NCI-H187 treated with DMSO at 0.1 percent for 48 hours (cell line): ENCODE measurements around the gene ATP2B2.

ENCODE experiments used
- DNase-seq: peaks from one replicate; lab custom pipeline; 2025; lab: John Stamatoyannopoulos, UW

ATP2B2 gene

DNA sequence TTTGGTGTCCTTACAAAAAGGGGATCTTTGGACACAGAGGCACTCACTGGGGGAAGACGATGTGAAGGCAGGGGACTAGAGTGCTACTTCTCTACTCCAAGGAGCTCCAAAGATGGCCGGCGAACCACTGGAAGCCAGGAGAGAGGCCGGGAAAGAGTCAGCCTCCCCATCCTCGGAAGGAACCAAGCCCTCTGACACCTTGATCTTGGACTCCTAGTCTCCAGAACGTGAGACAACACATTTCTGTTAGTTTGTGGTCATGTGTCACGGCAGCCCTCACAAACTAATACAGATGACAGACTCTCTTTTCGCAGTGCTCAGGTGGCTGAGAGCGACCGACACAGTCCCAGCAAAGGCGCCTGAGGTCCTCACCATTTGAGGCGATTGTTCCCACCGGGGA is 24.4 kb upstream of the ATP2B2 start:
- DNase-seq, result no peak

DNA sequence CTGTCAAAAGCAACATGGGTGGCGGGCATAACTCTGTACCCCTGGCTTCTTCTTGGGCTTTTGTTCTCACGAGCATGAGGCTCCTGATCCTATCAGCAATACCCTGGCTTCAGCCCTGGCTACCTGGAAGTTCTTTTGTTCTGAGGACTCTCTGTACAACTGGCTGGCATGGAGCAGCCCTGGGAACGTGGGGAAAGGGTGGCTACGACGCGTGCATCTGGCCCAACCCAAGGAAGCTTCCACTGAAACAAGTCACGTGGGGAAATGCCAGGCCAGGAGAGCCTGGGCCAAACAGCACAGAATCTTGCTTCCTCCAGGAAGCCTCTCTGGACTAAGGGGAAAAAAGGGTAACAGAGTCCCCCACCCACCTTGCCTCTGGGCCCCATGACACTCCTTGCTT is 22.7 kb upstream of the ATP2B2 start:
- no peak for DNase-seq

DNA sequence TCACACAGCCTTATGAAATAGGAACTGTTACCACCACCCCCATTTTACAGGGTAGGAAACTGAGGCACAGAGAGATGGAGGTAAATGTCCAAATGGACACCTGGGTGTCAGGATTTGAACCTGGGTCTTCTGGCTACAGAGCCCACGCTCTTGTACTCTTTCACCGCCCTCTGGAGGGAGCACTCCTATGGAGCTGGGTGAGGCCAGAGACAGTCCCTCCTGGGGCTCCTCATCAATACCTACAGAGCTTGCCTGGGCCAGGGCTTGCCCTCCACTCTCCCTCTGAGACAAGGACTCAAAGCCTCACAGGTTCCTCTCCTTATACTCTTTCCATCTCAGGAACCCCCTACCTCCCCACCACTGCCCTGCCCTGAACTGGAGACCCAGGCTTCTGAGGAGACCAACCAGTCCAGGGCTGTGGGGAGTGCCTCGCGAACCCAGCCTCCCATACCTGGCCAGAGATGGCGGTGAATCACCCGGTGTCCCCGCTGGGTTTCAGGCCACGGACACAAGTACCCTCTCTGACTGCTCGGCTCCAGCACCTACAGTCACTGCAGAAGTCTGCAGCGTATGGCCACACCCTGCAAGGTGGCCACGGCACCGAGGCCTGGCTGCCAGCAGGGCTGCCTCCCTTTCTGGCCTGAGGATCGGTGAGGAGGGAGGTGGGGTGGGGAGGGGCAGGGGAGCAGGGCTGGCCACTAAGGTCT is 22.1 kb upstream of the ATP2B2 start:
- no peak for DNase-seq

DNA sequence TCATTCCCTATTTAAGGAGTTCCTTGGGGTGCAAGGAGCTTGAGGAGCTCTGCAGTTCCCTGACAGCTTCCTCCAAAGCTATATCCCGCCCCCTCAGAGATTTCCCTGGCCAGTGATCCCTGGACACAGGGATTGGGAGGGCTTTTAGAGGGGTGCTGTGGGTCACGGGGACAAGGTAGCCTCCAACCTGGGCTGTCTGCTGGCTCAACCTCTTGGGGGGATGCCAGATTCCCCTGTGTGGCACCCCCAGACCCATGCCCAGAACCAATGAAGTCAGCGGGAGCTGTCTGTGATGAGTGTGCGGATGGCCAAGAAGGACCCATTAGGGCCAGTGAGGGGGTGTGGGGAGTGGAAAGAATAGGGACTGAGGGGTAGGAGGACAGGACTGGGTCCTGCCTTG is 21.0 kb upstream of the ATP2B2 start:
- no peak for DNase-seq

DNA sequence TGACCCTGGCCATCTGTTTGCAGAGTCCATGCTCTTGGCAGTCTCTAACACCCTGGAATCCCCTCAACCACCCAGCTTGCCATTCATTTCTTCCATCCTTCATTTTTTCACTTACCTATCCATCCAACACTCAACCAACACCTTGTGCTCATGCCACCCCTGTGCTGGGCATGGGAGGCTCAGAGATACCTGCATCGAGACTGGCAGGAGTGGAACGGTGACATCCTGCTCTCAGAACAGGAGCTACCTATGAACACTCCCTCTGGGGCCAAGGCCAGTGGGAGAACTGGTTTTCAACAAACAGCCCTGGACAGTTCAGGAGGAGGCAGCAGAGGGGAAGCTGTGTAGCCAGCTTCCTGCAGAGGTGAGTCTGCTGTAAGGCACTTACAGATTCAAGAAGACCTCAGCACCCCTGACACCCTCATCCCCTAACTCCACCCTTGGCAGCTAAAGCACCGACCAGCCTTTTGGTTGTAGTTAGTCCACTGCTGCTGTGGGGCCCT is 19.5 kb upstream of the ATP2B2 start:
- DNase-seq, result no peak

DNA sequence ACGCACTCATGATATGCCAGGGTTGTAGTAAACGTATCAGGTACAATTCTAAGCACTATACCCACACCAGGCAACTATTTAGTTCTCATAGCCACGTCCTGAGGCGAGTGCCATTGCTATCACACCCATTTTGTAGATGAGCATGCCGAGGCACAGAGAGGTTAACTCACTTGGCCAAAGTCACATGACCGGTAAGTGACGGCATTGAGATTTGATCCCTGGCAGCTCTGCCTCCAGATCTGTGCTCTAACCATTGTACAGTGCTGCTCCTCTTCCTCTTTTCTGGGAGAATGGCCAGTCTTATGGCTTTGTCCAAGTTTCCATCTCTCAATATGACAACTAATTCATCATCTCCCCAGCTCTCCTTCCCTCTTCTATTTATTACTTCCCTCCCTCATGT is 18.9 kb upstream of the ATP2B2 start:
- DNase-seq, result no peak

DNA sequence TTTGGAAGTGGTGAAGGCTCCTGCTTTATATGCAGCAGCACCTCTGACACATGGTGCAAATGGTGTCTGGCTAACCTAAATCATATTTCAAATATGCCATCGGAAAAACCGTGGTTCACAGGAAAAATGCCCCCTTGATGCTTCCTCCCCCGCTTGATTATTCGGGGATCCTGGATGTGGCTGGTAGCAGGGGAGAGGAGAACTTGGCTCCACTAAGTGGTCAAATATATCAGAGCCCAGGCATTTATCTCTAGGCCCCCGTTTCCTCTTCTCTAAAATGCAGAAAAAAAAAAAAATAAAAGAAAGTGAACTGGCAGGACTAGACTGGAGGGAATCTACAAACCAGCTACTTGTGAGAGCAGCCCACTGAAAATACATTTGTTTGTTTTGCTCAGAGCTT is 18.2 kb upstream of the ATP2B2 start:
- DNase-seq, result no peak

DNA sequence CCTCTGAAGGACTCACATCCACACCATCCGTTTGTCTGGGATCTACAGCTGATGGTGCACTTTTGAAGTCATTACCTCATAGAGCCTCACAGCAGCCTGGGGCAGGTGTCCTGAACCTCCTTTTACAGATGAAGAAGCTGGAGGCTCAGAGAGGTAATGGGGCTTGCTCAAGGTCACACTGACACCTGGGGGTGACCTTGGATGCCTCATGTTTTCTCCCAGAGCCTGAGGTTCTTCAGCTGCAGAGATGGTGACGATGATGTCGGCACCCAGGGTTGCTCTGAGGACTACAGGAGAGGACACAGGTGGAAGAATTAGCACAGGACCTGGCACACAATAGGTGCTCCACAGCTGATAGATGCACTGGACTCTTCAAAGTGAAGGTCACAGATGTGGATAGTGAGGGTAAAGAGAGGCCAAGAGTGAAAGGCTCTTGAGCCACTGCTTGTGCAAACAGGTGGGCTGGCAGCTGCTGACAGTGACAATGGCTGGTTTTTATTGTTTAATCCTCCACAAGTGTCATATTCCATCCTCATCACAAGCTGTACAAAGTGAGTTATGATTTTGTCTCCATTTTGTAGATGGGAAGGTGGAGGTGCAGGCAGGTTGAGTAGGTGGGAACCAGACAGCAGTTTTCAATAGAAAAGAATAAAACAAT is 17.4 kb upstream of the ATP2B2 start:
- no peak for DNase-seq

DNA sequence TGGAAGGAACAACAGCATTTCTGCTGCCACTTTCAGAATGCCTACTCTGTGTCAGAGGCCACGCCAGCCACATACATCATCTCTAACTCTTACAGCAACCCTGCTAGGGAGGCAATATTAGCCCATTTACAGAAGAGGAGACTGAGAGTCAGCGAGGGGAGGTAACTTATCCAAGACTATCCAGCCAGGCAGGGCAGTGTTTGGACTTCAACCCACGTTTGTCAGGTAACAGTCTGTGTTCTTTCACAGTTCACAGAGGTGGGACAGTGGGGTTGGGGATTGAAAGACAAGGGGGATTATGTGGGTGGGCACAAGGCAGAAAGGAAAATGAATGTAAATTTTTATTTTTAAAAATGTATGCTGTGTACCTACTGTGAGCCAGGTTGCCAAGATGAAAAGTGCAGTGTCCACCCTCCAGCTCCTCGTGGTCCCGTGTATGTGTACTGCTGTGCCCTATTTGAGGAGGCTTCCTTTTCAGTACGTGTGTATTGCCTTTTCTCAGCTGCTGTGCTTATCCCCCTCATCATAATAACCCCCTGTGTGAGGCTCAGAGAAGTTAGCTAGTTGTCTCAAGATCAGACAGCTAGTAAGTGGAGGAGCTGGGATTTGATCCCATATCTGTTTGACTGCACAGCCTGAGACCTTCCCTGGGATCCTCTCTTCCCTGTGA is 16.5 kb upstream of the ATP2B2 start:
- no peak for DNase-seq

DNA sequence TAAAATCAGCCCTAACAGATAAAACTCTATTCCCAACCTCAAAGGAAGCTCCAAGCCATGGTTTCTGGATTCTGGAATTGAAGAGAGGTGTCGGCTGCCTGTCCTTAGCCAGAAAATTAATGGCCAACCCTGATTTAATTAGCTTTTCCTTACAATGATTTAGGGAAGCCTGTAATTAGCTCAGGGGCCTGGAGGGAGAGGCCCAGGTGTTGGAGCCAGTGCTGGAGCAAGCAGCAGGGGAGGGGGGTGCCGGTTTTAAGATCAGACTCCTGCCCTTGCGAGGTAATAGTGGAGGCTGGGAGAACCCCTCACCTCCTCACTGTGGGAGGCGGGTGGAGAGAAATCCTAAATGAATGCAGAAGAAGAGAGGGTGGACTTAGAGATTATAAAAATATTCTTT is 14.7 kb upstream of the ATP2B2 start:
- DNase-seq, result no peak

DNA sequence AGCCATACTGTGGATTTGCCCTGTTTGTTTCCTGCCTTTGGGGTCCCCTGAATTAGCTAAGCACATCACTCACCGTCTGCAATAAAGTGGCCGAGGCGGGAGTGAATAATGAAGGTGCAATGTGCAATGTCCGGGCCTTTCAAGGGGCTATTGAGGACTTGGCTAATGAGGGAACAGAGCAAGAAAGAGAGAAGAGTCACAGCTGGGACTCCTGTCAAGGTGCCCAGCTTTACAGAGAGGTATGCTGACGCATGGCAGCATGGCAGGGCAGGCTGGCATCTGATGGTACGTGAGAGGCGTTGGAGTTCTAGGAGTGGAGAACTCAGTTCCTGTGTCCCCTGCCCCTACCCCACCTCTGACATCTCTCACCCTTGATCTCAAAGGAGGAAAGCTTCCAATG is 13.8 kb upstream of the ATP2B2 start:
- DNase-seq, result no peak

DNA sequence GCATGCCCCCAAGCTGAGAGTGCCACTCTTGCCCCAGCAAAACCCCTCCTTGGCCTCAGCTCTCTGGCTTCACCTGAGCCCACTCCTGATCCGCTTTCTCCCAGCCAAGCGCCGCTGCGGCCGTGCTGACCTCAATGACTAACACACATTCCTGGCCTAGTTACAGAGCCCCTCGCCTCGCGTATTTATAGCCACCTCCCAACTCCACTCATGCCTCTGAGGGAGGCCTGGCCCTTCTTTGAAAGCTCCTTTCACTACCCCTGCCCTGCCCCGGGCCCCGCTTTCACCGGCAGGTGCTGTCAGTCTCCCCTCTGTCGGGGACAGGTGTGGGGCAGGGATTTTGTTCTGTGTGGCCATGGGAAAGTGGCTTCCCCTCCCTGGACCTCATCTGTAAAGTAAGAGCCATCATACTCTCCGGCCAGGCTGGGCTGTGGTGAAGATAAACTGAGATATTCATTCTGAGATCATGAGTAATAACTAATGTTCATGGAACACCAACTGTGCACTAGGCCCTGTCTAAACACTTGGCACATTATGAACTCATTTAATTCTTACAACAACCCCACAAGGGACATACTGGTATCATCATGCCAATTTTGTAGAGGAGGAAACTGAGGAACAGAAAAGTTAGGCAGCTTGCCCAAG is 13.2 kb upstream of the ATP2B2 start:
- DNase-seq, result no peak

DNA sequence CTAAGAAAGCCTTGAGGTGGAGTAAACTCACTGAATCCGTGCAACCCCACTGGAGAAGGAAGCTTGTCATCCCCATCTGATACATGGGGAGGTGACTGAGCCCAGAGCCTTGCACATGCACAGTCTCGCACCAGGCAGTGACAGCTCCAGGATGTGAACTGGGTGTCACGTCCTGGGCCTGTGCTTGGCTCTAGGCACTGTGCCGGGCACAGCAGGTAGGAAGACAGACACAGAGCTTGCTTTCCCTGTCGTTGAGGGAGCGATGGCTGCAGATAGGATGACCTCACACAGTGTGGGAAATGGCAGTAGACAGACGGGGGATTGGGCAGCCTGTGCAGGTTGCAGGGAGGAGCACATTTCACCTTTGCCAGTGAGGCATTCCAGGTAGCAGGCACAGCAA is 12.2 kb upstream of the ATP2B2 start:
- DNase-seq, result no peak

DNA sequence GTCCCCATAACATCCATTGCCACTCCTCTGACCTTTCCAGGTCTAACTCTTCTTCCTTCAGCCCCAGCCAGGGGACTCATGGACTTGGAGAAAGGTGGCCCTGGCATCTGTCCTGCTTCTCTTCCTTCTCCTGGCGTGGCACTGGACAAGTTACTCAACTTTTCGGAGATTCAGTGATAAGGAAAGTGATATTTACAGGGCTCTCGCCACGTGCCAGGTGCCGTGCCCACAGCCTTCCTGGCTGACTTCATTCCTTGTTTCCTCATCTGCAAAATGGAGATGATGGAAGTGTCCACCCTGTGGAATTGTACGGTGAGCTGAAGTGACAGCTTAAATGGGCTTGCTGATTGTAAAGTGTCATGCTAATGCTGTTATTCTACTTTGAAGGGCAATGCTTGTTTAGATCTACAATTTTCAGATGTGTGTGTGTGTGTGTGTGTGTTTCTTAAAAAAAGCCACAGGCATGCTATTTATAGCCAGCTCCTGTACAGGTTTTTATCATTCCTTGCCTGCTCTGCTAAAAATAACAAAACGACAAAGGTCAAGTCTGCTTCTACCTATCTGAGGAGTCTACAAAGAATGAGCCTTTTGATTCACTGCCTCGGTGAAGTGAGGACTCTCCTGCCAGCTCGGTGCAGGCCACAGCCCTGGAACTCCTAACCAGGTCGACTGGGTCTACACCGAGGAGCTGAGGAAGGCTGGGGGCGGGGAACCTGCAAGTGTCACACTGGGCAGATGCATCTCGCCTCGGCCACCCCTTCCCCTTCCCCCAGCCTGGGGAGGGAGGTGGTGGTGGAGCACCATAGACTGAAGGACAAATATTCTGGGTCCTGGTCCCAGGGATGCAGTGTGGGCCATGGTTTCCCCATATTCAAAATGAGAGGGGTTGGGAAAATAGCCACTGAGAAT is 11.4 kb upstream of the ATP2B2 start:
- no peak for DNase-seq

DNA sequence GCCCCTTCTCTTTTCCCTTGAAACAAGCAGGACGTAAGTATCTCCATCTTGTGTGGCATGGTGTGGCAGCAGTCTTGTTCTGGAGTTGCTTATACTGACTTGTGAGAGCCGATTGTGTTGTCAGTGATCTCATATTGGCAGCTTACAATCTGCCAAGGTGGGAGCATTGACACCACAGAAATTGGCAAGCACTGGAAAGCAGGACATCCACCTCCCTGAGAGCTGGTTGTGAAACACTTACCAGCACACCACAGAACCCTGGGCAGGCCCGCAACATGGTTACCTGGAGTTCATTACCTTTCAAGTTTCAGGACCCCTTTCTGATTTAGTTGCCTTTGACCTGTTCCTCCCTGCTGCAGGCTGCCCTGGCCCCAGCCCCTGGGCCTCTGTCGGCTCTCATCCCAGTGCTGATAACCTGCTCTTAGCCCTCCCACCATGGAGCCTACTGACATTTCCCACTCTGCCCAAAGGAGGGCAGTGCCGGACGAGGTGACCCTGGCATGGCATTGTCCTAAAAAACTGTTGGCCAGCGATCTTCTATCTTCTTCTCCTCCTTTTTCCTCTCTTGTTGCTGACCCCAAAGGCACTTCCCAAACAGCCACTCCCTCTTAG is 10.6 kb upstream of the ATP2B2 start:
- no peak for DNase-seq

DNA sequence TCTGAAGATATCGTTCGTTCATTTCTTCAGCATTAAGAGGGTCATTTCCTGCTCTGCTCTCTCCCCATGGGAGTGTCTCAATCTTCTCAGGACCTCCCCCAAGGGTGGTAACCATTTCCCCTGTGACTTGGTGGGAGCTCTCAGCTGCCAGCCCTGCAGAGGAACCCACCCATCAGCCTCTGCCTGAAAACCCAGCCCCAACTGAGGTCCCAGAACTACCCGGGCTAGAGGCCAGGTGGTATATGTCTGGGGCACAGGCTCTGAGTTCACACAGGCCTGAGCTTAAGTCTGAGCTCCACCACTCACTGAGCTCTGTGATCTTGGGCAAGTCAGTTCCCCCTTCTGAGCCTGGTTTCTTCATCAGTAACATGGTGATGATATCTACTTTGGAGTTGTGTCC is 10.0 kb upstream of the ATP2B2 start:
- DNase-seq, result no peak

DNA sequence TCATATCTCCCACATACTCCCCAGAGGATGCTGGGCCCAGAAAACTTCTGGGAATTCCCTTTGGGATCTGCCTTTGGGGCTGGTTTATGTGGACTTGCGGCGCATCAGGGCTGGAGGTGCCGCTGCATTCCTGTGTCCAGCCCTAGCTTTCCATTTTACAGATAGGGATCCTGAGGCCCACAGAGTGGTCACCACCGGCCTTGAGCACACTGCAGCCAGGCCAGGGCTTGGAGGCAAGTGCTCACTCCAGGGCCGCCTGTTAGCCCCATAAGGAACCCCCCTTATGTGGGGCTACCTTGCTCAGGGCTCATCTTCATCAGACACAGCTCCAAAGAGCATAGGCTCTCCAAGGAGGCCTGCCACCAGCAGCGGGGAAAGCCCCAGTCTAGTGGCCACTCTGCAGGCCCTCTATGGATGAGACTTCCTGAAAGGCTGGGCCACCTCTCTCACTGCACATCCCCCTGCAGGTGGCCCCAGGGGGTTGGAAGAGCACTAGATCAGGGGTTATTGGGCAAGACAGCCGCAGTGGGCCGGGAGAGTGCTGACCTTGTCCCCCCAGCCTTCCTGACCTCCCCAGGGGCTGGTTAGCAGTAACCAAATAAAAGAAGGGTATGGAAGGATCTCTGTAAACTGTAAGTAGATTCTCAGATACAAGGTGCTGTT is 9.2 kb upstream of the ATP2B2 start:
- no peak for DNase-seq

DNA sequence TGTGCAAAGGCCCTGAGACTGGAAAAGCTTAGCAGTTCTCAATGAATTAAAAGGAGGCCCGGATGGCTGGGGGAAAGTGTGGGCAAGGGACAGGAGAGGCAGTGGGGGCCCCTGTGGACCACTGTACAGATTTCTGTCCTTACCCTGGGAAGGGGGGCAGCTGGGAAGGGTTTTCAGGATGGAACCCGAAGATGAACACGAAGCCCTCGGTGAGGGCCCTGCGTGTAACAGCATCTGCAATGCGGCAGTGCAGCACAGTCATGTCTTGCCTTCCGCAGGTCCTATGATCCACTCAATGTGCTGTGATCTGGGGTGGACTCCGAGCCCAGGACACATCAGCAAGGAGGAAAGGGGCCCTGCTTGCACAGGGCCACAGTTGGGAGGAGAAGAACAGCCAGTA is 7.9 kb upstream of the ATP2B2 start:
- no peak for DNase-seq

DNA sequence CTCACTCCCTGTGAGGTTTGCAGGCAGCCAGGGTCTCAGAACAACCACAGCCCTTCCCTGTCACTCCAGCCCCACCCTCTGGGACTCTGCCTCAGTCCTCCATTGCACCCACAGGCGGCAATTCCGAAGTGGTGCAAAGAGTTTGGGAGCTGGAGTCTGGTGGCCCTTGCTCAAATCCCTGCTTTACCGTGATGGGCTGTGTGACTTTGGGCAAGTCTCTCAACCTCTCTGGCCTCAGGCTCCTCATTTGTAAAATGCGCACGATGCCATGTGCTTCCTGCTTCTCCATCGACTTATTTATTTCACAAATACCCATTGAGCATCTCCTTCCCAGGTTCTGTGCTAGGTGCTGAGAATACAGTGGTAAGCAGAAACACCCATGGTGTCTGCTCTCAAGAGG is 7.3 kb upstream of the ATP2B2 start:
- DNase-seq, result no peak

DNA sequence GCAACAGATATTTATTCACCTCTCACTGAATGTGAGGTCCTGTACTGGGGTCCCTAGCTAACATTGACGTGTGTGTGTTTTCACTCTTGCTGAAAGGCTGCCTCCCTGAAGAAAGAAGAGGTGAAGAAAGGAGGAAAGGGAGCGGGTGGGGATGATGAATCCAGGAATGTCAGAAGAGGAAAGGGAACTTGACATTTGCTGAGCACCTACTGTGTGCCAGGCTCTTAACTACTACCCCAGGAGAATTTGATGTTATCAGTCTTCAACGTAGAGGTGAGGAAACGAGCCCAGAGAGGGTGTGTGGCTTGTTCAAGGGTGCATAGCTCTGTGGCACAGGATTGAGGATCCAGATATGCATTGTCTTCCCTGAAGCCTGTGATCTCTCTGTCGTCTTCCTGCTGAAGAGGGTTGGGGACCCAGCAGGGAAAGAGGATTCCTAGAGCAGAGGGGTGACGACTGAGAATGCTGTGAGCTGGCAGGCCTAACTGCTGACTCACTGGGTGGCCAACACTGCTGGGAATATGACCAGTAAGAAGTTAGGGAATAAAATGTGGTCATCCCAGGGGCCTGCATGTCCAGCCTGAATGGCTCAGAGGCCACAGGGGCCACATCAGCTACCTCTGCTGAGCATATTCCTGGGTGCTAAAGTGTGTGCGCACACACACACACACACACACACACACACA is 6.6 kb upstream of the ATP2B2 start:
- DNase-seq, result no peak
